ENCODE results near the gene KMT2D. TPM values are rescaled to one million over a fixed set of nuclear protein-coding genes. Genes with fewer than 3 reads are reported as not detected.

KMT2D gene
- total and polyA plus RNA-seq, 2 of the 8 experiments (the other 6 are each of a cell fraction or from before 2014, with no cell fraction given) = 9.1 to 86.3 TPM

- 94% methylated on average over 3 of the region's 3 CpGs; no CpG with 5 or more reads in 1 of the 2 experiments for WGBS, 2 experiments (ENCODE audit: extremely low coverage in 1 of 2, insufficient coverage in 1 of 2, insufficient read length in 1 of 2, insufficient replicate concordance in 2 of 2, low coverage in 1 of 2, low lambda C conversion rate in 2 of 2, missing lambda C conversion rate in 1 of 2)
- no peak overlapping the region for H3K9ac ChIP-seq (replicated peaks in 1 of 4; ENCODE audit: extremely low read depth in 1 of 4, low read depth in 3 of 4, low read length in 3 of 4)
- TF ChIP-seq SP4 (IDR thresholded peaks at IDR 0.05; ENCODE audit: low read length) (no peak), RXRA (IDR thresholded peaks at IDR 0.05; ENCODE audit: insufficient read depth, low read depth, low read length) (no peak), SIRT6 (IDR thresholded peaks at IDR 0.05; ENCODE audit: low read length) (no peak), POLR2AphosphoS5 (IDR thresholded peaks at IDR 0.05; ENCODE audit: low read depth, low read length) (no peak), HDAC6 (IDR thresholded peaks at IDR 0.05; ENCODE audit: low read depth, low read length) (no peak), SIX5 (IDR thresholded peaks at IDR 0.05; ENCODE audit: low read depth, low read length) (no peak), CEBPB (IDR thresholded peaks at IDR 0.05; ENCODE audit: low read depth, low read length) (no peak), TEAD4 (IDR thresholded peaks at IDR 0.05; ENCODE audit: low read depth, low read length) (no peak), CHD1 (IDR thresholded peaks at IDR 0.05; ENCODE audit: low read depth, low read length) (no peak), CTBP2 (IDR thresholded peaks at IDR 0.05; ENCODE audit: borderline replicate concordance, insufficient read depth, insufficient read length, low read length) (no peak), ASH2L (IDR thresholded peaks at IDR 0.05; ENCODE audit: low read length) (no peak)
Measured at GRCh38 chr12:49032679-49033447, 27.7 kb downstream of the KMT2D start.

More at GRCh38 chr12:49032679-49033447, 27.7 kb downstream of the KMT2D start:
- peaks cover 41 to 74% (median 70%) of the 10 kb centered on the region in 4 experiments for H3K36me3 ChIP-seq (ENCODE audit: control insufficient read depth in 2 of 4, insufficient read depth in 4 of 4, low read length in 3 of 4)
- no peak overlapping the region for H3K4me2 ChIP-seq (ENCODE audit: insufficient read depth in 1 of 2, low read depth in 2 of 2, low read length in 2 of 2)
- H3K18ac ChIP-seq (ENCODE audit: extremely low read depth, low read length) = no peak overlapping the region
- DNase-seq (ENCODE audit: low read depth in 1 of 2, low spot score in 2 of 2) (no peak), FAIRE-seq (no peak)
- H3K27ac ChIP-seq (ENCODE audit: low read depth, low read length) = no peak overlapping the region
- H2AFZ ChIP-seq (ENCODE audit: low read length) = no peak overlapping the region
- H3K4ac ChIP-seq (replicated peaks; ENCODE audit: insufficient read length, low read depth, low read length) = no peak overlapping the region
- H4K8ac ChIP-seq (ENCODE audit: extremely low read depth, insufficient read depth, low read length) = no peak overlapping the region
- H3K4me1 ChIP-seq (replicated peaks in 1 of 4; ENCODE audit: control insufficient read depth in 3 of 4, insufficient read depth in 4 of 4, low read length in 3 of 4) = no peaks in the 10 kb centered on the region
- no peaks in the 10 kb centered on the region for H3K23me2 ChIP-seq (ENCODE audit: low read depth, low read length)
- no peaks in the 10 kb centered on the region for H3K9me3 ChIP-seq (ENCODE audit: insufficient read depth in 2 of 2, low read depth in 1 of 2, low read length in 1 of 2)
- no peaks in the 10 kb centered on the region; the same call in none of the 2 replicates for H3K79me1 ChIP-seq (ENCODE audit: low read depth, low read length)
- no peak overlapping the region for H2BK20ac ChIP-seq (ENCODE audit: low read length)
- no peak overlapping the region for H2BK120ac ChIP-seq (replicated peaks; ENCODE audit: low read depth, low read length)
- no peak overlapping the region for H2BK15ac ChIP-seq (ENCODE audit: low read length)
- H4K20me1 ChIP-seq (replicated peaks in 1 of 2; ENCODE audit: control insufficient read depth in 1 of 2, insufficient read depth in 2 of 2, low read length in 2 of 2) = peaks cover 4 to 15% of the 10 kb centered on the region in 2 experiments
- POLR2A ChIA-PET (ENCODE audit: partially characterized antibody) = interaction anchor here (0.7 to 22.2 kb wide), 8 partner anchors 3 to 99 kb away, joined by 3 to 339 read pairs (median 4); partner anchors contain the start of genes KMT2D and TUBA1B
- H3K23ac ChIP-seq (ENCODE audit: insufficient read length) = no peak overlapping the region
- no peak overlapping the region for H2AK5ac ChIP-seq (ENCODE audit: low read depth, low read length)
- H3K56ac ChIP-seq (replicated peaks; ENCODE audit: insufficient read length, low read depth, low read length) = no peak overlapping the region
- no peaks in the 10 kb centered on the region for H3K27me3 ChIP-seq (replicated peaks in 1 of 4; ENCODE audit: control insufficient read depth in 3 of 4, extremely low read depth in 1 of 4, insufficient read depth in 3 of 4, low read length in 3 of 4)
- H3K14ac ChIP-seq (ENCODE audit: insufficient read length) = no peak overlapping the region
- CTCF ChIA-PET (ENCODE audit: partially characterized antibody) = interaction anchor here (0.8 to 12.2 kb wide), 4 partner anchors 11 to 92 kb away, joined by 3 to 126 read pairs (median 19); no protein-coding TSS in a partner anchor
- H4K5ac ChIP-seq (ENCODE audit: insufficient read length, low read depth, low read length) = no peak overlapping the region
- H2BK5ac ChIP-seq (ENCODE audit: low read depth, low read length) = no peak overlapping the region
- H3K79me2 ChIP-seq (ENCODE audit: control insufficient read depth in 1 of 2, insufficient read depth in 2 of 2, low read length in 2 of 2) = no peaks in the 10 kb centered on the region
- H2BK12ac ChIP-seq (ENCODE audit: low read depth, low read length) = no peak overlapping the region
- H3K4me3 ChIP-seq (ENCODE audit: extremely low read depth in 1 of 4, insufficient read depth in 2 of 4, low read depth in 3 of 4, low read length in 4 of 4) = no peak overlapping the region
- H4K91ac ChIP-seq (replicated peaks; ENCODE audit: insufficient read length, low read length) = no peak overlapping the region

Data from H1 (cell line).